ENCODE results near the gene SLC26A8.
A peak's percentile ranks its signal among the peaks of the same experiment; 100 is the strongest.
"Not testable (repeated sequence)": the region's sequence is repeated elsewhere in the genome, so short reads cannot be mapped to it uniquely, and the experiment has no call there.

SLC26A8 gene

DNA sequence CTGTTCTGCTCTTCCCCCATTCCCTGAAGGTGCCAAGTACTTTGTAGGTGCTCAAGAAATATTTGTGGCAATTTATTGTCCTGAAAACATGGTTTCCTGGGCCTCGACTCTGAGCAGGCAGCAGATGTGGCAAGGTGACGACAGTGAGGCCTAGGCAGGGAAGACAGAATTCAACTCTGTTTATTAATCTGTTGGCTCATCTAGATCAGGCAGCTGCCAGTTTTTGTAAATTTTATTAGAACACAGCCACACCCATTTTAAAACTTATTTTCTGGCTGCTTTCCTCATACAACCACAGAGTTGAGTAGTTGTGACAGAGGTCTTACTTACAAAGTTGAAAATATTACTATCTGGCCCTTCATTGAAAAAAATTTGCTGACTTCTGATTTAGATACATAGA, 27.7 kb upstream of the SLC26A8 start:
- DNase-seq (ENCODE audit: low spot score) = no peak

GRCh38 chr6:36050947-36051710, 26.7 kb upstream of the SLC26A8 start:
- DNase-seq (ENCODE audit: low spot score) = no peak

DNA sequence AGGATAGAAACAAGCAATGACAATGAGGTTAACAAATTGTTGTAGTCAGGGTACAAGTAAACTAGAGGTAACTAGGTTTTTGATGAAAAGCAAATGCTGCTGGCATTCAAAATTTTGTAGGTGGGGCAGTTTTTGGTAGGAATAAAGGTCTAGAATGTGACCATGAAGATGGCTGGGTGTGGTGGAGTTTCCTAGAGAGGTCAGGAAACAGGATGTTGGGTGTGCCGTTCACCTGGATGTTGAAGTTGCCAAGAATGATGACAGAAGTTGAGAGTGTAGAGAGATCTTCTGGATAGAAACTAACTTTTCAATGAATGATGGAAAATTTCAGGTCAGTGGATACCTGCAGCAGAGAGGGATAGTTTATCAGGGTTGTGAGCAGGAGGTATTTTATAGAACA, 25.9 kb upstream of the SLC26A8 start:
- no peak for DNase-seq (ENCODE audit: low spot score)

- DNase-seq (ENCODE audit: low spot score) = no peak
These were observed 25.1 kb upstream of the SLC26A8 start for GRCh38 chr6:36049582-36049981.

GRCh38 chr6:36042618-36043260, 18.3 kb upstream of the SLC26A8 start:
- DNase-seq (ENCODE audit: low spot score) = no peak

DNA sequence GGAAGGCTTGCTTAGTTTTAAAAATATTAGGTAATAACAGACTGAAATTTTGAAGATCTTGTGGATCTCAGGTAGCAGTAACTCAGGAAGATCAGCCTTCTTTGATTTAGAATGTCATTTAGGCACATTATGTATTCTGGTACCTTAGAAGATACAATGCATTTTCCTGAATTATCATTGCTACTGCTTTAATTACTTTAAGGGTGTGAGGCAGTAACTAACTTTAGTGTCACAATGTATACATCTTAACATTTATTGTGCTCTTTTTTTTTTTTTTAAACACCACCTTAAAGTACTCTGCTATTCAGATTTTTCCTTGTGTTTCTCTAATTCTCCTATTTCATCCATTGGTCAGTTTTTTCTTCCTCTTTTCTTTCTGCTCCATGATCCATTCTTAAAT, 16.5 kb upstream of the SLC26A8 start:
- no peak for DNase-seq (ENCODE audit: low spot score)

DNA sequence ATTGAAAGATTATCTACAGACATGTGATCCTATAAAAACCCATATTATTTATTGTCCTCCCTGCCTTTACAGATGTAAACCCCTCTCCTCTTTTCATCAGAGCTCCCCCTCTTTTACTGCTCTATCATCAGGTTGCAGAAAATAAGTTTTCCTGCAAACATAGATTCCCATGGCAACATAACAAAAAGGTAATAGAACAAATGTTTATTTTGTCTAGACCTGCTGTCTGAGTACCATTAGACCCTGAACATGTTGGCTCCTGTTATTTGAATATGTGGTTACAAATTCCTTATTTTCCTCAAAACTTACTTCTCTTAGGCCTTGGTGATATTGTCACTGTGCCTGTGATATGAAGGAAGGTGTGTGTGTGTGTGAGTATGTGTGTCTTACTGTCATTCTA, 14.7 kb upstream of the SLC26A8 start:
- DNase-seq (ENCODE audit: low spot score) = no peak

DNA sequence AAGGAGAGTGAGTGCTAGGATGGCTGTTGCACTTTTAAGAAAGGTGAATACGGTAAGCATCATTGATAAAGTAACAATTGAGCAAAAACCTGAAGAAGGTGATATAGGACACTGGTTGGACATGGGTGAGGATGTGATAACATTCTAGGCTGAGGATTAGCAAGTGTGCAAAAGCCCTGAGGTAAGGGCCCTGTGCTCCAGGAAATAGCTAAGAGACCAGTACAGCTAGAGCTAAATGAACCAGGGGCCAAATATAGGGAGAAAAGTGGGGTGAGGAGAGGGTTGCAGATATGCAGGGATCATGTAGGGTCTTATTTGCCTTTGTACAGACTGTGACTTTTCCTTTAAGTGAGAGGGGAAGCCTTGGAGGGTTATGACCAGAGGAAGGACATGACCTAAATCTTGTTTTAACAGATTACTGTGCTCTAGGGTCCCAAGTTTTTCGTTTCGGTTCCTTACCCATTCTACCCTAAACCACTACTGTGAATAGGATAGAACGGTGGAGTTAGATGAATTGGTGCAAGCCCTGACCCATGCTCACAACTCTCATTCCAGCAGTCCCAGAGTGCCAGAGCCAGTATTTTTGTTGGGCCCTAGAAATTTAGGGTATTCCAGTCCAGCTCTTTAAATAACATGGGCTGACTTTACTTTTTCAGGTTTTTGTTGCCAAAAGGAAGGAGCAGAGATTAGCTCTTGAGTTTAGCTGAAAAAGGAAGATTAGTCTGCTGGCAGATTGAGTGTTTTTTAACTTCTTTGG, 13.9 kb upstream of the SLC26A8 start:
- DNase-seq (ENCODE audit: low spot score) = no peak

- DNase-seq (ENCODE audit: low spot score) = no peak
These were observed 10.8 kb upstream of the SLC26A8 start for GRCh38 chr6:36035225-36035624.

GRCh38 chr6:36034441-36034840, 10.0 kb upstream of the SLC26A8 start:
- DNase-seq (ENCODE audit: low spot score) = no peak

DNA sequence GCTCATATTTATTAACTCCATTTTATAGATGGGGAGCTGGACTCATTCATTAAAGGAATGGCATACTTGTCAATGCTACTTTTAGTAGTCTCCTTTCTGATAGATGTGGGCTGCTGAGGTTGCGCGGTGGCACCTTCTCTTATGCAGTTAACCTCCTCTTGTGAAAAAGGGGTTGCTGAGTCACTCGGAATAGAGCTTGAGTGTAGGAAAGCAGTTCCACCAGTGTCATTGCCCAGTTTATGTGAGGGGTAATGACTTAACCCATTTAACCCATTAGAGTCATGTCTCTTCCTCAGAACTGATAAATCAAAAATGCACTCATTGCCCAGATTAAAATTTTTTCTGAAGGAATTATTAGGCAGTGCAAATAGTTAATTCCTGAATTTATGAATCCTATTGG, 9.5 kb upstream of the SLC26A8 start:
- DNase-seq (ENCODE audit: low spot score) = no peak

- not testable (repeated sequence) for DNase-seq (ENCODE audit: low spot score)
These were observed 8.7 kb upstream of the SLC26A8 start for GRCh38 chr6:36033144-36033543.

DNA sequence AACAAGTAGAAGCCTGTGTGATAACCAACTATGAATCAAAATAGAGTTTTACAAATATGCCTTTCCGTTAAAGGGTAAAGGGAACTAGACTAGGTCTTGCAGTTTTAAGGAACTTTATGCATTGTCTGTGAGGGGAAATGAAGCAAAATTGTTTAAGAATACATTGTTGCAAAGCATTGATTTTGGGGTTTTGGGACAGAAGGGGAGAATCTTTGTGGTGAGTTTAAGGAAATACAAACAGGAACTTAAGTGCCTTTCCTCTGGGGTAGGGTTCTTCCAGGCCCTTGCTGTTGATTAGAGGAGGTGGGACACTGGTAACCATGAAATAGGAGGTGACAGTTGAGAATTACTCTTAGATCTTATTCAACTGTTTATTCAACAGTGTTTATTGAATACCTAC, 7.8 kb upstream of the SLC26A8 start:
- no peak for DNase-seq (ENCODE audit: low spot score)

GRCh38 chr6:36029464-36029863, 5.0 kb upstream of the SLC26A8 start:
- DNase-seq (ENCODE audit: low spot score) = no peak

GRCh38 chr6:36028877-36029324, 4.5 kb upstream of the SLC26A8 start:
- peak; percentile 50 for DNase-seq (ENCODE audit: low spot score)

GRCh38 chr6:36028088-36028876, 3.8 kb upstream of the SLC26A8 start:
- peak; percentile 50 for DNase-seq (ENCODE audit: low spot score)

DNA sequence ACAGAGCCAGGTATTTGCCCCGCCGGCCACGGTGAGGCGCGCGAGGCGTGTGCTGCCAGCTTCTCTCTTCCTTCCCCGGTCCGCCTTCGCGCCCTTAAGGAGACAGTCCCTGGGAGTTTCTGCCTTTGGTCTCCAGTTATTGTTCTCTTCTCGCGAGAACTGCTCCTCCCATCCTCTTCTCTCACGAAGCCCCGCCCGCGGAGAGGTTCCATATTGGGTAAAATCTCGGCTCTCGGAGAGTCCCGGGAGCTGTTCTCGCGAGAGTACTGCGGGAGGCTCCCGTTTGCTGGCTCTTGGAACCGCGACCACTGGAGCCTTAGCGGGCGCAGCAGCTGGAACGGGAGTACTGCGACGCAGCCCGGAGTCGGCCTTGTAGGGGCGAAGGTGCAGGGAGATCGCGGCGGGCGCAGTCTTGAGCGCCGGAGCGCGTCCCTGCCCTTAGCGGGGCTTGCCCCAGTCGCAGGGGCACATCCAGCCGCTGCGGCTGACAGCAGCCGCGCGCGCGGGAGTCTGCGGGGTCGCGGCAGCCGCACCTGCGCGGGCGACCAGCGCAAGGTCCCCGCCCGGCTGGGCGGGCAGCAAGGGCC, 3.2 kb upstream of the SLC26A8 start, which contains the start of gene MAPK14:
Gene MAPK14 (plus strand): TSS at position 308 of the 587 bp plus-strand sequence. CDS start 350 bp downstream, outside the sequence.
- peak; percentile 100 for DNase-seq (ENCODE audit: low spot score)

DNA sequence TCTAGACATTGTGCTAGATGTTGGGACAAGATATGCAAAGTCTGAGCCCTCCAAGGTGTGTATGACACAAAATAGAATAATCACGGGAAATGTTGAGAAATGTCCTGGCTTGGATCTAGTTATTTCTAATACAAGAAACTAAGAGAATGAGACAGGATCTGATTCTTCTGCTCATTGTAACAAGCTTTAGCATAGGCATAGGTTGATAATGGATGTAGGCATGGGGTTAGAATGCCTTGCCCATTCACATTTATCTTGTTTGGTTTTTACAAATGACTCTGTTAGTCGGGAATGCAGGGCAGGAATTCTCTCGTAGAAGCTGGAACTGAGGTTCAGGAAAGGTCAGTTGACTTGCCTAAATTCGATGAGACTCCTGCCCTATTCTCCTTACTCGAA, 1.5 kb upstream of the SLC26A8 start:
- DNase-seq (ENCODE audit: low spot score) = no peak

GRCh38 chr6:36025260-36025931, 955 bp upstream of the SLC26A8 start:
- no peak for DNase-seq (ENCODE audit: low spot score)

- no peak for DNase-seq (ENCODE audit: low spot score)
These were observed 4.3 kb downstream of the SLC26A8 start for GRCh38 chr6:36020154-36020553.

GRCh38 chr6:36019167-36019566, 5.3 kb downstream of the SLC26A8 start:
- no peak for DNase-seq (ENCODE audit: low spot score)
